Right atrium auricular region (tissue), 2 donors: ENCODE data around the gene ABCA9. TPM values are rescaled to one million over a fixed set of nuclear protein-coding genes. Genes with fewer than 3 reads are reported as not detected.

Source experiments
- DNase-seq: peaks from one replicate; pipeline ENCODE4 v3.0.0-alpha.2; 2019; ENCODE audit warnings: low spot score
- H3K27ac ChIP-seq, 2 donors: fragments of 200-600 bp; sonication (generic); 1 replicate in 1 of 2; 2 replicates in 1 of 2; pipeline ENCODE4 v1.5.1; 2016 to 2019
- H3K27me3 ChIP-seq, 2 donors: fragments of 200-600 bp; sonication (generic); one replicate each; pipeline versions ENCODE4 v1.5.1 to v1.6.0; 2017 to 2019
- H3K36me3 ChIP-seq: fragments of 200-600 bp; sonication (generic); one replicate; pipeline ENCODE4 v1.5.1; 2016
- H3K4me1 ChIP-seq, 2 donors: fragments of 200-600 bp; sonication (generic); one replicate each; pipeline versions ENCODE4 v1.5.1 to v1.6.0; 2017 to 2019
- H3K4me3 ChIP-seq, 2 donors: fragments of 200-600 bp; sonication (generic); 1 replicate in 1 of 2; 2 replicates in 1 of 2; pipeline ENCODE4 v1.5.1; 2017 to 2019; ENCODE audit warnings: mild to moderate bottlenecking in 1 of 2, moderate library complexity in 1 of 2
- H3K9me3 ChIP-seq, 2 donors: fragments of 200-600 bp; sonication (generic); one replicate each; pipeline ENCODE4 v1.5.1; 2019
- CTCF ChIP-seq, 2 donors: fragments of 200-600 bp; sonication (generic); IDR thresholded peaks; one replicate each; pipeline ENCODE4 v1.5.1; 2019; ENCODE audit warnings: antibody characterized with exemption in 2 of 2
- total RNA-seq, 2 donors: library from RNA; depleted of rRNA; stranded (reverse); fragments of >200 nt; gene quantifications; one replicate each; pipeline ENCODE4 v1.1.0, GENCODE V29; 2016

ABCA9 gene, protein sequence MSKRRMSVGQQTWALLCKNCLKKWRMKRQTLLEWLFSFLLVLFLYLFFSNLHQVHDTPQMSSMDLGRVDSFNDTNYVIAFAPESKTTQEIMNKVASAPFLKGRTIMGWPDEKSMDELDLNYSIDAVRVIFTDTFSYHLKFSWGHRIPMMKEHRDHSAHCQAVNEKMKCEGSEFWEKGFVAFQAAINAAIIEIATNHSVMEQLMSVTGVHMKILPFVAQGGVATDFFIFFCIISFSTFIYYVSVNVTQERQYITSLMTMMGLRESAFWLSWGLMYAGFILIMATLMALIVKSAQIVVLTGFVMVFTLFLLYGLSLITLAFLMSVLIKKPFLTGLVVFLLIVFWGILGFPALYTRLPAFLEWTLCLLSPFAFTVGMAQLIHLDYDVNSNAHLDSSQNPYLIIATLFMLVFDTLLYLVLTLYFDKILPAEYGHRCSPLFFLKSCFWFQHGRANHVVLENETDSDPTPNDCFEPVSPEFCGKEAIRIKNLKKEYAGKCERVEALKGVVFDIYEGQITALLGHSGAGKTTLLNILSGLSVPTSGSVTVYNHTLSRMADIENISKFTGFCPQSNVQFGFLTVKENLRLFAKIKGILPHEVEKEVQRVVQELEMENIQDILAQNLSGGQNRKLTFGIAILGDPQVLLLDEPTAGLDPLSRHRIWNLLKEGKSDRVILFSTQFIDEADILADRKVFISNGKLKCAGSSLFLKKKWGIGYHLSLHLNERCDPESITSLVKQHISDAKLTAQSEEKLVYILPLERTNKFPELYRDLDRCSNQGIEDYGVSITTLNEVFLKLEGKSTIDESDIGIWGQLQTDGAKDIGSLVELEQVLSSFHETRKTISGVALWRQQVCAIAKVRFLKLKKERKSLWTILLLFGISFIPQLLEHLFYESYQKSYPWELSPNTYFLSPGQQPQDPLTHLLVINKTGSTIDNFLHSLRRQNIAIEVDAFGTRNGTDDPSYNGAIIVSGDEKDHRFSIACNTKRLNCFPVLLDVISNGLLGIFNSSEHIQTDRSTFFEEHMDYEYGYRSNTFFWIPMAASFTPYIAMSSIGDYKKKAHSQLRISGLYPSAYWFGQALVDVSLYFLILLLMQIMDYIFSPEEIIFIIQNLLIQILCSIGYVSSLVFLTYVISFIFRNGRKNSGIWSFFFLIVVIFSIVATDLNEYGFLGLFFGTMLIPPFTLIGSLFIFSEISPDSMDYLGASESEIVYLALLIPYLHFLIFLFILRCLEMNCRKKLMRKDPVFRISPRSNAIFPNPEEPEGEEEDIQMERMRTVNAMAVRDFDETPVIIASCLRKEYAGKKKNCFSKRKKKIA (N-terminal part only)
- total RNA-seq = 10 to 100 TPM; 11.3 to 11.8 TPM

DNA sequence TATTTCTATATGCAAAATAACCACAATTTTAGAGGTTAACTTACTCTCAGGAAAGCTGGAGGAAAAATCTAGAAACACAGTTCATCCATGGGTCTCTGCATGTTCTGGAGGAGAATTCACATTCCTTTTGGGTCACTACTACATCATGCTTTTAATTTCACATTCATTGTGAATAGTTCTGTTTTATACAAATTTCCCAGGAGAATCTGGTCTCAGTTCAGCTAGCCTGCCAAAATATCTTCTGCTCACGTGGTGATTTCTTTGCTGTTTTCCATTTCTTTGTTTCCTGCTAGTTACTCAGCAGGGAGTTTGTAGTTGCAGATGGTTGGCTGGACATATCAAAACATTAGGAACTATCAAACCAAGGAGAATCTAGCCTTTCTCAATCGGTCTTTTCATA lies at the start of gene ABCA9:
TSS of gene ABCA9 (minus strand) at position 106 of the 400 bp plus-strand sequence. CDS start 9,801 bp downstream, outside the sequence.
- Histone ChIP-seq H3K4me3 (peak within 1 kb of the TSS; percentile 18 to 21), H3K4me1 (no peaks in the 10 kb centered on the region), H3K27me3 (no peaks in the 10 kb centered on the region), H3K27ac (peak within 1 kb of the TSS; percentile 57 to 59), H3K9me3 (peaks cover 0 to 10% of the 10 kb centered on the region in 2 donors), H3K36me3 (peaks cover 8% of the 10 kb centered on the region)
- peak; percentile 59 for DNase-seq
- no peak for TF ChIP-seq CTCF (IDR thresholded peaks at IDR 0.05)

GRCh38 chr17:69105907-69106730 lies 45.4 kb upstream of the ABCA9 start:
- no peaks in the 10 kb centered on the region for H3K4me1 ChIP-seq
- no peak overlapping the region for H3K27ac ChIP-seq
- H3K36me3 ChIP-seq = peaks cover 22% of the 10 kb centered on the region
- TF ChIP-seq CTCF (IDR thresholded peaks at IDR 0.05) = no peak
- H3K9me3 ChIP-seq = no peaks in the 10 kb centered on the region
- DNase-seq = no peak
- H3K27me3 ChIP-seq = no peaks in the 10 kb centered on the region
- no peak overlapping the region for H3K4me3 ChIP-seq

DNA sequence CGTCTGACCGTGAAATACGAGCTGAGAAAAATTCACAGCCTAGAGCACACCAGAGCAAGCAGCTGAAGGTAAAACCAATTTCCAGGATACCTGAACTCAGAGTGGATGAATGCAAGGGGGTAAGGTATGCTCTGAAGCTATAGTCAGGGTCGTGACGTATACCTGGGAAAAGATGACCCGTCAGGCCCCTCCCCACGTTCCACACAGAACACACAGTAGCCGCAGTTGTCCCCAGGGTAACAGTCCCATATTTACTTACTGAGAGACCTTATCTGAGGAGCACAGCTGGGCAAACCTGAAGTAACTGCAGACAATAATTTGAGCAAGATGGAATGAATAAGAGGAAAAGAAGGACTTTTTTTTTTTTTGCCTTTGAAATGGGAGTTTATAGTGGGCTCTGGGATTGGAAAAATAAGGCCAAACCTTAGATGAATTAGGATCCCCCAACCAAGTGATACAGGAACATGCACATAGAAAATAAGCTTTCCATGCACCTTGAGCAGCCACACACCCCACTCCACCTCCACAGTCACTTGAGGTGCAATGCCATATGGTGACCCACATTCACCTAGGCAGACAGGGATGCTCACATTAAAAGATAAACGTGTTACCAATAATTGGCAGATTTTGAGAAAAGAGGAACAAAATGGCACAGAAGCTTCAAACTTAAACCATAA lies 43.0 kb upstream of the ABCA9 start:
- Histone ChIP-seq H3K27me3 (no peaks in the 10 kb centered on the region), H3K4me3 (no peak overlapping the region), H3K9me3 (no peaks in the 10 kb centered on the region), H3K4me1 (no peaks in the 10 kb centered on the region), H3K27ac (no peak overlapping the region), H3K36me3 (peaks cover 7% of the 10 kb centered on the region)
- no peak for TF ChIP-seq CTCF (IDR thresholded peaks at IDR 0.05)
- no peak for DNase-seq

GRCh38 chr17:69098625-69099024 lies 37.9 kb upstream of the ABCA9 start:
- DNase-seq = no peak
- Histone ChIP-seq H3K4me1 (no peaks in the 10 kb centered on the region), H3K27me3 (no peaks in the 10 kb centered on the region), H3K36me3 (peaks cover 18% of the 10 kb centered on the region), H3K4me3 (no peak overlapping the region), H3K9me3 (no peaks in the 10 kb centered on the region), H3K27ac (no peak overlapping the region)
- no peak for TF ChIP-seq CTCF (IDR thresholded peaks at IDR 0.05)
